ENCODE measurements around the gene SLC35F1.

DNA sequence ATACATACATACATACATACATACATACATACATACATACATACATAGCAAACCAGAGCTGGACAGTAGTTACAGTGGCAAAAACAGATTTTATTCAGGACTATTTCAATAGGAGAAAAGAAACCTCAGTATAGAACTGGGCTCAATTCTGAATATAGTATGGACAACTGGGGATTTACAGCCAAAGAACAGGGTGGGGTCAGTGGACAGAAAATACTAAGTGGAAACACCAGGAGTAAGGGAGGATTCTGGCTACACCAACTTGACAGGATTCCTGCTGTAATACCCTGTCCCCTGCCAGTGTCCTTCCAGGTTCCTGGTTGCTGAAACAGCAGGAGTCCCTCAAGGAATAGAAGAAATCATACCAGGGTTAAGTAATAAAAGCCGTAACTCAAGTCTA, 293.1 kb downstream of the SLC35F1 start:
- TF ChIP-seq, protein P1, sequence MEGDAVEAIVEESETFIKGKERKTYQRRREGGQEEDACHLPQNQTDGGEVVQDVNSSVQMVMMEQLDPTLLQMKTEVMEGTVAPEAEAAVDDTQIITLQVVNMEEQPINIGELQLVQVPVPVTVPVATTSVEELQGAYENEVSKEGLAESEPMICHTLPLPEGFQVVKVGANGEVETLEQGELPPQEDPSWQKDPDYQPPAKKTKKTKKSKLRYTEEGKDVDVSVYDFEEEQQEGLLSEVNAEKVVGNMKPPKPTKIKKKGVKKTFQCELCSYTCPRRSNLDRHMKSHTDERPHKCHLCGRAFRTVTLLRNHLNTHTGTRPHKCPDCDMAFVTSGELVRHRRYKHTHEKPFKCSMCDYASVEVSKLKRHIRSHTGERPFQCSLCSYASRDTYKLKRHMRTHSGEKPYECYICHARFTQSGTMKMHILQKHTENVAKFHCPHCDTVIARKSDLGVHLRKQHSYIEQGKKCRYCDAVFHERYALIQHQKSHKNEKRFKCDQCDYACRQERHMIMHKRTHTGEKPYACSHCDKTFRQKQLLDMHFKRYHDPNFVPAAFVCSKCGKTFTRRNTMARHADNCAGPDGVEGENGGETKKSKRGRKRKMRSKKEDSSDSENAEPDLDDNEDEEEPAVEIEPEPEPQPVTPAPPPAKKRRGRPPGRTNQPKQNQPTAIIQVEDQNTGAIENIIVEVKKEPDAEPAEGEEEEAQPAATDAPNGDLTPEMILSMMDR (IDR thresholded peaks at IDR 0.05; ENCODE audit: poor library complexity): no peak
- TF ChIP-seq EZH2 (IDR thresholded peaks at IDR 0.05; ENCODE audit: borderline replicate concordance): no peak

All from hepatocyte (in vitro differentiated cells).